GM12878 (cell line): ENCODE results near the gene KRR1. TPM values are rescaled to one million over a fixed set of nuclear protein-coding genes. Genes with fewer than 3 reads are reported as not detected.

Source experiments
- ATAC-seq: fragments of 200-7000 bp; cut with Tn5 transposase; 3 replicates; pipeline ENCODE4 v1.9.1; 2020; ENCODE audit warnings: mild to moderate bottlenecking, moderate library complexity
- BruUV-seq: library from RNA; stranded (reverse); fragments of 400-500 nt; replicated peaks from 2 replicates; lab custom pipeline; 2021; lab: Mats Ljungman, UMichigan
- CTCF ChIA-PET: fragments of 300-600 bp; sonication (Branson Sonifier 250); formaldehyde crosslinking; extraction: SDS; loops from one replicate; lab custom pipeline; 2021; ENCODE audit warnings: inconsistent platforms; lab: Yijun Ruan, JAX
- POLR2A ChIA-PET: fragments of 350-600 bp; formaldehyde crosslinking; extraction: SDS; loops from one replicate; lab custom pipeline; 2021; ENCODE audit warnings: inconsistent platforms; lab: Charles Lee
- RAD21 ChIA-PET: fragments of 300-600 bp; sonication (Branson Sonifier 250); formaldehyde crosslinking; loops from one replicate; lab custom pipeline; 2023; ENCODE audit warnings: antibody characterized with exemption; ENCODE audit not compliant: unreplicated experiment; lab: Charles Lee
- SMC1A ChIA-PET: fragments of 300-600 bp; sonication (Branson Sonifier 250); formaldehyde crosslinking; loops from one replicate; lab custom pipeline; 2023; ENCODE audit not compliant: unreplicated experiment, uncharacterized antibody; lab: Charles Lee
- DNase-seq: peaks from one replicate; pipeline ENCODE4 v3.0.0-alpha.2; 2011; ENCODE audit warnings: low read depth, low spot score
- FAIRE-seq: peaks from 3 replicates; lab custom pipeline; 2011; peaks lifted over from hg19 to GRCh38; lab: Jason Lieb, UNC
- H2AFZ ChIP-seq: 2 replicates; pipeline ENCODE4 v1.6.0; 2011; ENCODE audit warnings: low read depth, low read length, control low read depth; ENCODE audit not compliant: control insufficient read depth
- H3K27ac ChIP-seq: 2 replicates; pipeline ENCODE4 v1.5.1; 2011; ENCODE audit warnings: control low read depth; ENCODE audit not compliant: control insufficient read depth, insufficient read depth
- H3K27me3 ChIP-seq, 2 experiments: replicated peaks in 1 of 2; 2 replicates each; pipeline versions ENCODE4 v1.6.0 to v1.6.1; 2011; ENCODE audit warnings: low read length in 1 of 2; ENCODE audit not compliant: control insufficient read depth in 2 of 2, insufficient read depth in 2 of 2
- H3K36me3 ChIP-seq, 2 experiments: 2 replicates each; pipeline ENCODE4 v1.5.1; 2011; ENCODE audit warnings: low read length in 1 of 2; ENCODE audit not compliant: control insufficient read depth in 2 of 2, insufficient read depth in 2 of 2
- H3K4me1 ChIP-seq: 2 replicates; pipeline ENCODE4 v1.6.1; 2011; ENCODE audit warnings: mild to moderate bottlenecking, low read length, moderate library complexity, mixed read lengths; ENCODE audit not compliant: control insufficient read depth, insufficient read depth
- H3K4me2 ChIP-seq: 2 replicates; pipeline ENCODE4 v1.6.0; 2011; ENCODE audit warnings: control low read depth; ENCODE audit not compliant: control insufficient read depth, insufficient read depth
- H3K4me3 ChIP-seq: fragments of 200-600 bp; sonication (generic); 2 replicates; pipeline ENCODE4 v1.5.1; 2016
- H3K79me2 ChIP-seq: 2 replicates; pipeline ENCODE4 v1.6.0; 2011; ENCODE audit warnings: low read length; ENCODE audit not compliant: control insufficient read depth, insufficient read depth
- H3K9ac ChIP-seq: 2 replicates; pipeline ENCODE4 v1.8.0; 2011; ENCODE audit warnings: low read length, control low read depth, mixed read lengths; ENCODE audit not compliant: control insufficient read depth, insufficient read depth
- H3K9me3 ChIP-seq: replicated peaks from 3 replicates; pipeline ENCODE4 v1.5.1; 2011; ENCODE audit warnings: mild to moderate bottlenecking, low read length; ENCODE audit not compliant: control insufficient read depth, insufficient read depth
- H4K20me1 ChIP-seq: 2 replicates; pipeline ENCODE4 v1.6.0; 2011; ENCODE audit not compliant: control insufficient read depth, insufficient read depth
- BMI1 ChIP-seq: fragments of 450-650 bp; IDR thresholded peaks from 2 replicates; pipeline ENCODE4 v1.6.1; 2016; ENCODE audit warnings: mild to moderate bottlenecking, moderate library complexity, borderline replicate concordance
- ESRRA ChIP-seq: IDR thresholded peaks from 2 replicates; pipeline ENCODE4 v1.6.1; 2012; ENCODE audit warnings: mild to moderate bottlenecking, low read length, improper control_type of control experiment
- HDAC2 ChIP-seq: fragments of 200-600 bp; sonication (generic); IDR thresholded peaks from 2 replicates; pipeline ENCODE4 v1.6.1; 2017
- IKZF2 ChIP-seq, 2 experiments: fragments of 450-650 bp; IDR thresholded peaks; 2 replicates each; pipeline ENCODE4 v1.6.1; 2017; ENCODE audit warnings: mild to moderate bottlenecking in 2 of 2, moderate library complexity in 2 of 2
- IRF4 ChIP-seq: IDR thresholded peaks from 2 replicates; pipeline ENCODE4 v1.6.1; 2011; ENCODE audit warnings: low read depth, low read length
- IRF5 ChIP-seq: fragments of 450-650 bp; IDR thresholded peaks from 2 replicates; pipeline ENCODE4 v1.6.1; 2017; ENCODE audit warnings: borderline replicate concordance
- MYC ChIP-seq: IDR thresholded peaks from 2 replicates; pipeline ENCODE4 v1.6.1; 2011; ENCODE audit warnings: mild to moderate bottlenecking, low read length, moderate library complexity, inconsistent platforms; ENCODE audit not compliant: insufficient read depth, insufficient replicate concordance, insufficient read length, severe bottlenecking
- NBN ChIP-seq: fragments of 450-650 bp; IDR thresholded peaks from 2 replicates; pipeline ENCODE4 v1.6.1; 2016
- PAX5 ChIP-seq: IDR thresholded peaks from 2 replicates; pipeline ENCODE4 v1.6.1; 2011; ENCODE audit warnings: low read depth, low read length, borderline replicate concordance
- POLR2AphosphoS2 ChIP-seq: IDR thresholded peaks from 2 replicates; pipeline ENCODE4 v1.6.1; 2011; ENCODE audit warnings: low read depth, mild to moderate bottlenecking, low read length, improper control_type of control experiment, moderate library complexity
- SMAD5 ChIP-seq: IDR thresholded peaks from 2 replicates; pipeline ENCODE4 v1.6.1; 2016; ENCODE audit warnings: antibody characterized with exemption, low read depth
- SMARCA5 ChIP-seq: fragments of 450-650 bp; IDR thresholded peaks from 2 replicates; pipeline ENCODE4 v1.6.1; 2017; ENCODE audit warnings: mild to moderate bottlenecking
- SP1 ChIP-seq: IDR thresholded peaks from one replicate; pipeline ENCODE4 v1.6.1; 2011; ENCODE audit warnings: low read depth, low read length
- ZBTB33 ChIP-seq: fragments of 450-650 bp; IDR thresholded peaks from 2 replicates; pipeline ENCODE4 v1.6.1; 2017; ENCODE audit warnings: mild to moderate bottlenecking
- ZBTB4 ChIP-seq: fragments of 450-650 bp; formaldehyde crosslinking; IDR thresholded peaks from 2 replicates; pipeline ENCODE4 v1.4.0; 2022; ENCODE audit warnings: mild to moderate bottlenecking, moderate library complexity
- ZNF217 ChIP-seq: fragments of 450-650 bp; IDR thresholded peaks from 2 replicates; pipeline ENCODE4 v1.6.1; 2017; ENCODE audit warnings: antibody characterized with exemption, mild to moderate bottlenecking
- ZNF274 ChIP-seq: IDR thresholded peaks from one replicate; pipeline ENCODE4 v1.8.0; 2011; ENCODE audit not compliant: insufficient read length, insufficient read depth
- WGBS: methylation state at CpG from one replicate; pipeline ENCODE4 v1.1.6; 2016; ENCODE audit warnings: low lambda C conversion rate; ENCODE audit not compliant: insufficient replicate concordance, insufficient coverage; ENCODE audit errors: missing lambda C conversion rate; 5-methylcytosine and 5-hydroxymethylcytosine counted together
- in situ Hi-C: fragments of 300-500 bp; cut with MboI; formaldehyde crosslinking; loops from 9 replicates; pipeline ENCODE4 v1.14.3; 2018; ENCODE audit warnings: mixed read lengths
- intact Hi-C: fragments of 100-400 bp; cut with micrococcal nuclease; formaldehyde crosslinking; loops from one replicate; pipeline ENCODE4 v1.14.2; 2022; ENCODE audit not compliant: unreplicated experiment
- polyA plus RNA-seq, 11 experiments: library from polyadenylated mRNA; depleted of rRNA in 4 of 11; unstranded in 6 of 11; stranded (reverse) in 5 of 11; fragments of >200 nt; fragmentation: Nextera tagmentation in 4 of 11; fragmentation: Illumina TruSeq in 1 of 11; extraction: Ambion mirVana in 4 of 11; extraction: Trizol in 1 of 11; gene quantifications; 1 replicate in 1 of 11; 2 replicates in 10 of 11; pipeline versions ENCODE4 v1.2.1 to v1.2.3, GENCODE V29; 2011 to 2016; ENCODE audit warnings: inconsistent platforms in 2 of 11, missing spikeins in 2 of 11, low read depth in 1 of 11
- total RNA-seq, 4 experiments: library from RNA; depleted of rRNA in 3 of 4; stranded (reverse); fragments of >200 nt in 3 of 4; fragmentation: Illumina TruSeq in 1 of 4; extraction: Trizol in 1 of 4; gene quantifications; 2 replicates each; pipeline versions ENCODE4 v1.2.1 to v1.2.3, GENCODE V29; 2013 to 2021

KRR1 gene
- total and polyA plus RNA-seq, 10 of the 15 experiments (the other 5 are each of a cell fraction or from before 2014, with no cell fraction given), result 29.6 to 103 (median 75.3) TPM

DNA sequence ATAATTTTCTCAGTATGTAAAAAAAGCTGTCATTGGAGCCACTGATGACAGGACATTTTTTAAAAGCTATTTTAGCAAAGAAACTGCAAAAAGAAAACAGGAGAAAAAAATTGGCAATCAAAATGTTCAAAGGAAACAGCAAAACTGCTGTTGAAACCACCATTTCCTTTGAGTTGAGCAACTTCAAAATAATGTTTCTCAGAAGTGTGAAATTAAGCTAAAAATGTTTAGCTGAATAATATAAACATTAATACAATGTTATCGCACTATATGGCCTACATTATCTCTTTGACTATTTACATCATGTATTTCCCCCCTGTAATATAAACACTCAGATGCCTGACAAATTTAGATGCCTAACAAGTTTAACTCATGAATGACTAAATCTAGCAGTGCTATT is 54.2 kb downstream of the KRR1 start:
- H3K4me1 ChIP-seq, result no peaks in the 10 kb centered on the region
- ATAC-seq (no peak), FAIRE-seq (no peak), DNase-seq (no peak)
- no peaks in the 10 kb centered on the region for H3K9me3 ChIP-seq
- H4K20me1 ChIP-seq, result no peaks in the 10 kb centered on the region
- no peak overlapping the region for H3K4me3 ChIP-seq
- ChIA-PET POLR2A (no interaction called here), CTCF (no interaction called here), SMC1A (interaction anchor here (0.7 to 1.8 kb wide), 3 partner anchors 21 to 369 kb away, joined by 3 to 4 read pairs (median 3); no protein-coding TSS in a partner anchor), RAD21 (no interaction called here)
- no TSS peak for BruUV-seq
- H3K4me2 ChIP-seq, result no peak overlapping the region
- no peaks in the 10 kb centered on the region; a peak in 1 of 4 replicates for H3K27me3 ChIP-seq
- H3K27ac ChIP-seq, result no peak overlapping the region
- in situ Hi-C loops, result no loop called here
- intact Hi-C loops, result no loop called here
- H3K9ac ChIP-seq, result no peak overlapping the region
- H2AFZ ChIP-seq, result no peak overlapping the region
- no peaks in the 10 kb centered on the region for H3K79me2 ChIP-seq
- 11% methylated on average over 1 of the region's 1 CpG for WGBS
- H3K36me3 ChIP-seq, result no peaks in the 10 kb centered on the region
- TF ChIP-seq ZBTB33, result no peak
- TF ChIP-seq PAX5, result no peak
- TF ChIP-seq SP1, result no peak
- no peak for TF ChIP-seq ZNF217
- no peak for TF ChIP-seq IRF4
- no peak for TF ChIP-seq MYC
- TF ChIP-seq SMAD5, result no peak
- TF ChIP-seq SMARCA5, result no peak
- TF ChIP-seq NBN, result no peak
- no peak for TF ChIP-seq IRF5
- TF ChIP-seq BMI1, result no peak
- no peak for TF ChIP-seq ESRRA
- no peak for TF ChIP-seq HDAC2
- no peak for TF ChIP-seq IKZF2 (IDR thresholded peaks at IDR 0.05)
- no peak for TF ChIP-seq POLR2AphosphoS2
- TF ChIP-seq ZBTB4 (CRISPR knock-in tag), result no peak
- no peak for TF ChIP-seq ZNF274
